Activated gamma-delta T cell treated with Interleukin-2 at 50 U/mL for 16 hours (primary cell): ENCODE measurements around the gene CHST1.

Experiments
- DNase-seq: peaks from one replicate; pipeline ENCODE4 v3.0.0-alpha.2; 2020

CHST1 gene

DNA sequence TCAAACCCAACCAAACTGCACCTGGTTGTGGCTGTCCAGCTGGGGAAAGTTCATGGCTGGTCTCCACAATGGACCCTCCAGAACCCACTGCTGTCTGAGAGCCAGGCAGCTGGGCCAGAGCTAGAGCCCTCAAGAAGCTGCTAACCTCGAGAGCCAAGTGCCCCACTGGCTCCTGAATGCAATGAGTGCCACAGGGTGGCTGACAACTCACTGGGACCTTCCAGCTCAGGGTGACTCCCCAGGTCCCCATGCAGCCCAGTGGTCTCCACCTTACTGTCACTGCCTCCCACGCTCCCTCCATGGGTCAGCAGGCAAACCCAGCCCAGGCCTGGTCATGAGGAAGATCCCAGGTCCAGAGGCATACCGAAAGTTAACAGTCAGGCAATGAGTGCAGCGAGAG, 8.0 kb upstream of the CHST1 start:
- no peak for DNase-seq

DNA sequence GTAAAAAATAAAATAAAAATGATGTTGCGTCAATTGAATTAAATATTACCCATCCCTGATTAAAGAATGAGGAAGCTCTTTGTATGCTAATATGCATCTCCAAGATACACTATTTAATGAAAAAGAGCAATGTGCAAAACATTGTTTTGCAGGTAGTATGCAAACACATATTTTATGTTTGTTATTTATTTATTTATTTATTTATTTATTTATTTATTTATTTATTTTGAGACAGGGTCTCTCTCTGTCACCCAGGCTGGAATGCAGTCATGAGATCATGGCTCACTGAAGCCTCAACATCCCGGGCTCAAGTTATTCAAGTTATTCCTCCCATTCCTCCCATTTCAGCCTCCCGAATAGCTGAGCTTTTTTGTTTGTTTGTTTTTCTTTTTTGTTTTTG, 7.2 kb upstream of the CHST1 start:
- DNase-seq: no peak

DNA sequence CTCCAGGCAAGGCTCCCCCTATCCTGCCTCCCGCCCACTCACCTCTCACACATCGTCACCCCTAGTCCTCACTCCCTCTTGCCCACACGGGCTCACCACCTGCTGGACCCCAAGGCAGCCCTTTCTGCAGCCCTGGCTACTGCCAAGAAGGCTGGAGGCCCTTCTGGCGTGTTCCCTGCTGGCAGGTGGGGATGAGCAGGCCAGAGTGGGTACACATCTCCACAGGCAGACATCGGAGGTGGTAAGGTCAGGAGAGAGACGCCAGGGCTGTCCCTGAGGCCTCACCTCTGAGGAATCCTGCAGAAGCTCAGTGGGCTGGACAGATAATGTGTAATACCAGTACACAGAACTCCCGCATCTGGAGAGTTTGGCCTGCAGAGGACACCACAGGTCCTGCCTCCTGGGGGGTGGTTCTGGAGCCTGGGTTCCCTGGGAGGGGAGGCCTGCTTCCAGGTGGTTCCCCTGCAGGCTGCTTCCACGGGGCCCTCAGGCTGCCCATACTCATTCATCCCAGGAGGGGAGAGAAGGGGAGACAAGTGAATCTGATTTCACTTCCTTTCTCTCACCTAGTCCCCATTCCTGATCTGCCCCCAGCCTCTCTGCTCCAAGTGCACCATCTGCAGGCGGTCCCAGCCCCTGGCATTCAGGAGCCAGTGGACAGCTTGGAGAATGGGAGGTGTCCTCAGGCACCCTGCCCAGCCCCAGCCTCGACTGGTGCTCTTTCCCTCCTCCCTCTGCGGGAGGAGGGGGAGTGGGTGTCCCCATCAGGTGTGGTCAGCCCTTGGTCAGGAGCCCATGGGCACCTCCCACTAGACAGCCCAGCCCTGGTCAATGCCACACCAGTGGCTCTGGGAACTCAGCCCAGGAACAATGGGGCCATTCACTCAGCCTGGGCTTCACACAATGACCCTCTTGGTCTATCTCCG, 6.1 kb upstream of the CHST1 start:
- no peak for DNase-seq

DNA sequence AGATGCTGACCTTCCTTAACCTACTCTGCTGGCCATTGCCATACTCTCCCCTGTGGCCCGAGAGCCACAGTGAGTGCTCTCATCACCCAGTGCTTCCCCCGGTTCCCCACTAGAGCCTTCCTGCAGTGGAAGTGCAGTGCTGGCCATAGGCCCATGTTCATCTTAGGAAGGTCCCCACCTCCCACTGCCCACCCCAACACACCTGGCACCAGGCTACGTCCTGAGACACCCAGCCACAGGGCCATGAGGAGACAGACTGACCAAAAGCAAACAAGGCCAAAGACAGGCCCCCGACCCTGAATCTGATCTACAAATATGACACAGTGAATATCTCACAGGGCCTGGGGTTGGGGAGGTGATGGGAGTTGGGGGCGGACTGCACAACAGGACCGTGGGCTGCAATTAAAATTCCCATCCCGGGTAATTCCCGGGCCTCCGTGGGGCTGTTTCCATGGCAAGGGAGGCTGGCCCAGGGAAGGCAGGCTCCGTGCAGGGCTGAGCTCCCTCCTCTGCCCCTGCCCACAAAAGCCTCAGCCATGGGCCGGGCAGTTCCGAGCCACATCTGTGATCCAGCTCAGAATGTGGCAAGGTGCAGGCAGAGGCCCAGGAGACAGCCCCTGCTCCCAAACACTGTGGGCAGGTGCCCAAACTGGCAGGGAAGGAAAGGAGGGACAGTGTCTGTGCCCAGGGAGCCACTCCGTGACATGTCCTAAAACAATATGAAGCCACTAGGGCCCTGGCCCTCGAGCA, 5.1 kb upstream of the CHST1 start:
- DNase-seq: no peak

DNA sequence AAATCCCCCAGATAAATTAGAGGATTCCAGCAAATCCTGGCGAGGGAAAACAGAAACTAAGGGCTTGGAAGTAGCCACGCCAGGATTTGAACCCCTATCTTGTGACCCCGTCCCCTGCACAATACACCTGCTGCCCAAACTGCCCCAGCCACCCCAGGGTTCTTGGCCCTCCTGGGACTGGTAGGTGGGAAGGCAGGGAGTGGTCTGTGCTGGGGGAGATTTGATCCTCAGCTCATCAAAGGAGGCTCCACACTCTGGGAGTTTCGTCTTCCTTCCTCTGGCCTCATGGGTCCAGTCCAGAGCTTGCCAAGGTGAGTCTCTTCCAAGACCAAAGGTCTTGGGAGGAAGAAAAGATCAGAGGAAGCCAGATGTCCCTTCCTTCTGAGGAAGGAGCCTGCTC, 4.5 kb upstream of the CHST1 start:
- no peak for DNase-seq

DNA sequence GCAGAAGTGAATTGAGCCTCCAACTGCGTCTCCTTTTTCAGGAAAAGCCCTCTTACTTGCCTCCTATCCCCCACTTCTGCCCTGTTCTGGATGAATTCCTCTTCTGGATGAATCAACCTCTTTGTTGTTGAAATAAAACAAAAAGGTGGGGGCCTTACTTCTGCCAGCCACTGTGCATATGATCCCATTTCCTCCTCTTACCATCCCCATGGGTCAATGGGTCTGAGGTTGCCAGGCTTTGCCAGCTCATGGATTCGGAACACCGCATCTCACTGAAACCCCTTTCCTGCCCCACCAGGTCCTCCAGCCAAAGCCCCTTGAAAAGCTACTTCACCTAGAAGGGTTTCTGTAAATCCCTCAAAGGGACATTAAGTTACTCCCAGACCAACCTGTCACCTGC, 3.7 kb upstream of the CHST1 start:
- DNase-seq: no peak

DNA sequence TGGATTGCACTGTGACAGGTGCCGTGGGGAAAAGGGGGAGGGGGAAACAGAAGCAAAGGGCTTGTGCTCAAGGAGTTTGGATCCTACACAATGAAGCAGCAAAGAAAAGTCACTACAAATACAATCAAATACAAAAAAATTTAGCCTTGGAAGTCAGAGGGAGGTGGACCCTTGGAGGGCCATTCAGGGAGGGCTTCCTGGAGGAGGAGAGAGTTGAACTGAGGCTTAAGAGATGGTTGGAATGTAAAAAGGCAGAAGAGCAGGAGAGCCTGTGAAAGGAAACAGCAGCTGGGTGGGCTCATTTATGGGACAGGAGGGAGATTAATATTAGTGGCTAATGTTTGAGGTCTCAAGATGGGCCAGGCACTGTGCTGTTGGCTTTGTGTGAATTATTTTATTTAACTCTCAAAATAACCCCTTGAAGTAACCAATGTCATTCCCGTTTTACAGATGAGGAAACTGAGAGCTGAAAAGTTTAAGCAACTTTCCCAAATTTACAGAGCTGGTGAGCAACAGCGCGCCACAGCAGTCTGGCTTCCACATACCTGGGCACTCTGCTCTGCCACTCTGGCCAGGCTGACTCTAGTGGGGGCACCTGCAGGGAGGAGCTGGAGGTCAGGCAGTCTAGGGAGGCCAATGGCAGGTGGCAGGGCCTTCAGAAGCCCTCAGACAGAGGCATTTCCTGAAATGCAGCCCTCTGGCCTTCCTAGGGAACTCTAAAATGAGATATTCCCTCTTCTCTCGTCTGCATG, 2.7 kb upstream of the CHST1 start:
- no peak for DNase-seq

DNA sequence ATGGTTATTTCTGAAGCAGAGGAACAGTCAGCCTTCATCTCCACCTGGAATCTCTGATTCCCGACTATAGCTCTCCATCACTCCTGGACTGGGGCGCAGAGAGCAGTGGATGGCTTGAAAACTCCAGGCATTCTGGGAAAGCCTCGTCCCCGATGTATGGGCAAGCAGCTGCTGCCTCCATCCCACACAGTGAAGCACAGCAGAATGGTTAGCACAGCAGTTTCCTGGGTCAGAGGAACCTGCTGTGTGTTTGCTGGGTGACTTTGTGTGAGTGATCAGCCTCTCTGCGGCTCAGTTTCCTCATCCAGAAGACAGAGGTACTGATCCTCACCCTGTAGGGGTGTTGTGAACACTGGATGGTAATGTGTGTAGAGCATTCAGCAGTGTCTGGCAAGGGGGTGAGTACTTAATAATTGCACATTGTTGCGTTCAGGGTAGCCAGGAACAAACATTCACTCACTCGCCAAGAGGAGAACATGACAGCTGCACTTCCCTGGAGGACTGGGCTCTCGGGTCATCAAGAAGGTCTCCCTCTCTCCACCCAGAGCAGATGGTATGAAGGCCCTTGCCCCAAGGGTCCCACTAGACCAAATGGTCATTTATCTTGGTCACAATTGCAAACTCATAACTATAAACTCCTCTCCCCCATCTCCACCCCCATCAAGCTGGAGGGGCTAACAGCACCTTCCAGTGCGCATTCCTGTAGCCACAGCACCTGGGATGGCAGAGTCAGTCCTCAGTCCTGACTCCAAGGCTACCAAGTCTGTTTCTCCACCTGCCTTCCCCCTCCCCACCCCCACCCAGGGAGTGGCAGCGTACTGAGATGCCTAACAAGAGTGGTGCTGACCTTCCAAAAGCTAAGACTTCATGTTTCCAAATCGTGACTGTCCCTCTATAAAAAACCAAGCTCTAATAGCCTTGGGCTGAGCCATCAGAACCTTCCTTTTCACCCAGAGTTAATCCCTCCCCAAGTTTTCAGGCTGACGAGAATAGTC, 1.5 kb upstream of the CHST1 start:
- DNase-seq: no peak

DNA sequence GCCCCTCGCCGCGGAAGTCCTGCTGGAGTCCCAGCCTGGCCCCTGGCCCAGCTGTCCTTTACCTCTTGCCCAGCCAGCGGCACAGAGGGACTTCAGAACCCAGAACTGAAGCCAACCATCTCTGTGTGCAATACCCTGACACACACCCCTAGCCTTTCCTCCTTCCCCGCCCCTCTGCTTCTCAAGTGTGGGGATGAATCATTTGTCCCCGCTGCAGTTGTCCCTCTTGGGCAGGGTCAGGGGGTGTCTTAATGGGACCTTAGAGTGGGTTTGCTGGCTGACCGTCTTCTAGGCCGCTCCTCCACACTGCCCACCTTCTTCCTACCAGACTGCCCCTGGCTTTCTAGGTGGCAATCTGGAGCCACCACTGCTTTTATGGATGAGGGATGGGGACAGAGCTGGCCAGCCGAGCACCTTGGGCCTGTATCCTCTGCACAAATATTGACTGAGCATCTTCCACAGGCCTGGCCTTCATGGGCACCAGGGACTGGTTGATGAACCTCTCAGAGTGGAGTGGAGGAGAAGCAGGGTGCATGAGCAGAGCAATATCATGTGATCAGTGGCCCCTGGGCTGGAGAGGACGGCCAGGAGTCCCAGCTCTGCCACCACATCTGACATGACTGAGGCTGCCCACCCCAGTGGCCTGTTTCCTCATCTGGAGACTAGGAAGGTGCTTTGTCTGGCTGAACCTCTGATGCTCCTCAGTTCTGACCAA, 668 bp upstream of the CHST1 start:
- DNase-seq: no peak

DNA sequence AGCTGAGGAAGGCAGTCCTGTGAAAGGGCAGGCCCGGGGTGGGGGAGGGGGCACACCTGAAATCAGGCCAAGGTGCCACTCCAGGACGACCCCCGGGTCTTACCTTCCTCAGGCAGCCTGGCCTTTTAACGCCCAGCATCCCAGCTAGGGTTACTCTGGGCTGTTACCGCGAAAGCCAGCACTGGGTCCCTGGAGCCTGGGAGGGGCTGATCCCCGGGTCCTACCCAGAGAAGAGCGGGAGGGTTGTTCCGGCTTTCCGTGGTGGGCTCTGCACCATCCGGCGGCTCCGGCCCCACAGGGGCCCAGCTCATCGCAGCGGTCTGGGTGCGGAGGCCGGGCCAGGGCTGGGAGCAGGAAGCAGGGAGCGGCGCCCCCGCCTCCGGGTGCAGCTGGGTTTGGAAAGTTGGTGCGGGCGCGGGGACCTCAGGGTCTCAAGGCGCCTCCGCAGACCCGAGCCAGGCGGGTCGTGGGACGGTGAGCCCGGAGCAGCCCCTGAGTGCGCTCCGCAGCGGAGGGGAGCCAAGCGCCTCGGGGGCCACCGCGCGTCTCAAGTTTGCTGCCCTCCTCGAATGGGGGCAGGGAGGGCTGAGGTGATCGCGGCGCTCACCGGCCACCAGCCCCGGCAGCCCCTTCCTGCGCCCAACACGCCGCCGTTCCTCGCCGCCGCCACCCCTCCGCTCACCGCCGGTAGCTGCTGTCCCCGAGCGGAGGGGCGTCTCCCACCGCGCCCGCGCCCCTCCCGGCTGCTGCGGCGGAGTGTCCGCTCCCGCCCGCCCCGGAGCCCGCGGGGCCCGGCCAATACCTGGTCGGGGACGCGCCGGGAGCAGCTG, 831 bp downstream of the CHST1 start:
- DNase-seq: no peak

DNA sequence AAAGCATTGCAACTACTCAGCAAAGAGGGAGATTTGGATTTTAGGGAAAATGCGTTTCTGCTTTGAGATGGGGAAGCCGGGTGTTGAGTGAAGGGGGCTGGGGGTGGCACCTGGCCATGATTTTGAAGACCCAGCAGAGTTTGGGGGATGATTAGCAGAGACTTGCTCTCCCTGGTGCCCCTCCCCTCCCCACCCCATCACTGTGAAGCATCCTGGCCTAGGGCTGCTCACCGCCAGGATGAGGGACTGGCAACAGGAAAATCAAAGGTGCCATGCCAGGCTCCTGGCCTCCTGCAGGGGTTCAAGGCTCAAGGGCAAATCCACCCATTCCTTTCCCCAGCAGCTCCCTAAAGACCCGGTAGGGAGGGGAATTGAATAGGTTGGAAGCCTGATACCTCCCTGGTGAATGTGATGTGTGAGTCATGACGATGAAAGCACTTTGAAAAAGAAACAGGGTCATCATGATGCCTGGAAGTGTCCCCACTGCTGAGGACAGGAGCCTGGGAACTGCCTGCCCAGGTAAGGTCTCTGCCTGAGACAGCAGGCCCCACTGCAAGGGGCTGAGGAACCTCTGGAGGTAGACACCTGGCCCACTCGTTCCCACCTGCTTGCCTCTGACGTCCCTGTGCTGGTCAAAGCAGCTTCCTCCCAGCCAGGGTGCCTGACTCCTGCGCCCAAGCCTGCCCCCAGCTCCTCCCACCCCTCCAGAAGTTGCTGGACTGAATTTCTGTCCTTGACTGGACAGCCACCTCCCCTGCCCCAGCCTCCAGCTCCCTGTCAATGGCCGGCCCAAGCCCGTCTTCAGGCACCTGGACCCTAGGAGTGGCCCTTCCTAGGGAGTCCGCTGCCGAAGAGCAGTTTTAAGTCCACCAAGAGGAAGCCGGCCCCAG, 1.7 kb downstream of the CHST1 start:
- no peak for DNase-seq

DNA sequence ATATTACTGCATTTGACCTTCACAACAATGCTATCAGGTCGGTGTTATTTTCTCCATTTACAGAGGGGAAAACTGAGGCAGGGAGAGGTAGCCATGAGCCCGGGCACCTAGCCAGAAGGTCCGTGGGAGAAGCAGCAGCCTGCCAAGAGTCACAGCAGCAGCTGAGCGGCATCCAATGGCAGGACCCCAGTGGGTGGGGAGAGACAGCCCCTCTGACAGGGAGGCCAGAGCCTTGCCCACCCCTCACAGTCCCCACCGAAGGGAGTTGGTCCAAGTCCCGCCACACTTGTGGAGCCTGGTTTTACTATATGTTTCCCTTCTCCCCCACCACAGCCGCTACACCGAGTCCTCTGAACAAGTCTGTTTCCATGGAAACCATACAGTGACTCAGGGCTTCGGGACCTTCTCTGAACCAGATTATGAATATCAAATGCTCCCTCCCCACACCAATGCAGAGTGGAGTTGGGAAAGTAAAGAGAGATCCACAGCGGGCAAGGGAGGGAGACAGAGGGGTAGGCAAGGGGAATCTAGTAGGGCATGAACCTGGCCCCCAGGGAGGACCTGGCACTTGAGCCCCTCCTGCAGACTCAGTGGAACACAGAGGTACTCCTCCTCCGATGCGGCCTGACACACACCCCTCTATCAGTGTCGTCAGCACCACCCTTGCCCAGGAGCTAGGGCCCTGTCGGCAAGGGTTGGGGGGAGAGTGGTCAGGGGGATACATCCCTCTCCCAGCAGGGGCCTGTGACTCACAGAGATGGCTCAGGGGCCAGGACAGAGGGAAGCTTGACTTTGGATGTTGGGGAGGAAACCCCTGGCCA, 2.5 kb downstream of the CHST1 start:
- no peak for DNase-seq

DNA sequence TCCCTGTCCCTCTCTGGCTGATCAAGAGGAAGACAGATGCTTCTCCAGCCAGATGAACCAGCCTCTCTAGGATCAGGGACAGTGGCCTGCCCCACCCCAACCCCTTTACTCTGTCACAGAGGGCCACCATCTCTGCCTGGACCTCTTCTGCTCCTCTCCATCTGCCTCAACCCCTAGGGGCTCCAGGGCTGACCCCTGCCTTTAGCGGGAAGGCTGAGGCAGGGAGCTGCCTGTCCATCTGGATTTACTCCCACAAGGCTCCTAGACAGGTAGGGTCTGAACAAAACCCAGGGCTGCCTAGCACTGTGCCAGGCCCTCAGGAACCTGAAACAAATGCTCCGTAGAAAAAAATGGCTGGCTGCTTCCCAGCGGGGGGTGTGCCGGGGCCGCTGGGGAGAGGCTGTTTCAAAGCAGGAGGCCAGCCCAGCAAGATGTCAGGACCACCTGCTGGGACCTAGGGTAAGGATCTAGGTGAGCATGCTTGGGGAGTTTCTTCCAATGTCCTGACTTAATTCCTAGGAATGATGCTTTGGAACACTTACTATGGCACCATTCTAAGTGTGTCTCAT, 3.2 kb downstream of the CHST1 start:
- no peak for DNase-seq

DNA sequence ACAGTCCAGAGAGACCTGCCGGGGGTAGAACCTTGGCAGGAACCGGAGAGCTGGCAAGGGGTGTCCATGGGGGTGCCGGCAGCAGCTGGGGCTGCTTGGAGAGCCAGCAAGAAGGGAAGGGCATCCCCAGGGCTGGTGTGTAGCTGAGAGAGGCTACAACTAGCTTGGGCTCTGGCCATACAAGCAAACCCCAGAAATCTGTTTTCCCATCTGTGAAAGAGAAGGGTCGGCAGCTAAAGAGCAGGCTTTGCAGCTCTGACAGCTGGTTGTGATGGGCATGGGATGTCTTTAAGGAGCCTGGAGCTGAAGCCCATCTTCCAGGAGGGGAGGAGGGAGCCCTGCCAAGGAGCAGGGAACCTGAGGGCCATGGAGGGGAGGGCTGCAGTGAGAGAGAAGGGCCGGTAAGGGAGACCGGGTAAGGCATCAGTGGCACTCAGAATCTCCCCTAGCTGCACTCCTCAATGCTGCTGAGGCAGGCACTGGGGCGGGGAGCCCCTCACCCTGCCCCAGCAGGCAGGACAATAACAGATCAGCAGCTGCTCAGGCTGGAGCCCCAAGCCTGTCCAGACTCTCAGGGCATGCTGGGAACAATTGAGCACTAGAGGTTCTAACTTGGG, 3.9 kb downstream of the CHST1 start:
- no peak for DNase-seq

DNA sequence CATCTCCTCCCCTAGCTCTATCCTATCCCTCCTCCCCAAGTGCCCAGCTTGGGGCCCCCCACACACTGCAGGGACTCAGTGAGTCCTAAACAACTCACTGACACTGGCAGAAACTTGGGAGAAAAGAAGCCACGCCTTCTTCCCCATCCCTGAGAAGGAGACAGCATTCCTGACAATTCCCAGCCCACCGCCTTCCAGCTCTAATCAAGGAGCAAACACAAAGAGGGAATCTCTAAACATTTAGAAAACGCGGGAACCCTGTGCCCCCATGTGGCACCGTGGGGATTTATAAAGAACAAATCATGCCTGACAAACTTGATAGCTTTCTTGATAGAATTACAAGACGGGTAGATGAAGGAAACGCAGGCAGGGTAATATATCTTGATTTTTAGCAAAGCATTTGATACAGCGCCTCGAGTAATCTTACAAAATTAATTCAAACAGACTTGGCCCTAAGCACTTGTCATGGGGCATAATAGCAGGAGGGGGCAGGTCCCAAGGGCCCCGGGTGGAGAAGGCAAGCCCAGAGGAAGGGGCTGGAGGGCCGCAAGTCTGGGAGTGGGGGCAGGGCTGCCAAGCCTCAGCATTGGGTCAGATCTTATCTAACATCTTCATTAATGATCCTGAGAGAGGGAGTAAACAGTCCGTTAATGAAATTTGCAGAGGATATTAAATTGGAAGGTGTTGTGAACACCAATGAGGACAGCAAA, 4.5 kb downstream of the CHST1 start:
- no peak for DNase-seq

DNA sequence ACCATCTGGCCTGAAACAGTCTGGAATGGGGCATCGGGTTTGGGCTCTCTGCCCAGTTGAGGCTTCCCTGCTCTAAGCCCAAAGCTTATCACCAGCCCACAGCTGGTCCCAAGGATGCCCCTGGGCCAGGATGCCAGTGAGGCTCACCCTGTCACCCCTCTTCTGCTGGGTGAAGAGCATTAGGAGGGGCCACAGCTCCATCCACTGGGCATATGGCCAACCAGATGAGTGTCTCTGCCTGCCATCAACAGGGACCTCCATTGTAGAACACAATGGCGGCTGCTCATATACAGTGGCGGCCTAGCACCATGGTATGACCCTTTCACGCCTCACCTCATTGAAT, 5.6 kb downstream of the CHST1 start:
- no peak for DNase-seq
